ENCODE results near the gene FKBP4.

- TF ChIP-seq CTCF (IDR thresholded peaks at IDR 0.05), result peak in 2 of 5 experiments; percentile 11 to 12
- TF ChIP-seq POLR2A (IDR thresholded peaks at IDR 0.05), result peak in 1 of 2 donors; percentile 33
These were observed 507 bp upstream of the FKBP4 start for GRCh38 chr12:2794191-2794735.
